Measurements from ENCODE around the gene RPS2. TPM values are rescaled to one million over a fixed set of nuclear protein-coding genes. Genes with fewer than 3 reads are reported as not detected.

RPS2 gene
- total and polyA plus RNA-seq, 2 of the 8 experiments (the other 6 are each of a cell fraction or from before 2014, with no cell fraction given) = 4,042 to 16,783 TPM

- no peak for TF ChIP-seq KDM1A (IDR thresholded peaks at IDR 0.05; ENCODE audit: borderline replicate concordance, low read length)
Observed at GRCh38 chr16:1918351-1919326, 46.0 kb downstream of the RPS2 start, which contains the start of gene HS3ST6 (continued).

Data from H1 (cell line).